Activated T-cell treated with anti-CD3 and anti-CD28 coated beads, Interleukin-2, amount 50 U/mL, for 4 hours (primary cell): ENCODE results near the gene ZNRF1. TPM values are rescaled to one million over a fixed set of nuclear protein-coding genes. Genes with fewer than 3 reads are reported as not detected.

Source experiments
- ATAC-seq, 2 donors: fragments of 200-7000 bp; cut with Tn5 transposase; one replicate each; pipeline ENCODE4 v1.10.0; 2021
- DNase-seq: peaks from one replicate; pipeline ENCODE4 v3.0.0-alpha.2; 2020
- H3K27me3 Mint-ChIP-seq: one replicate; pipeline ENCODE4 v1.8.0; 2021; ENCODE audit warnings: low read depth, mixed read lengths
- H3K36me3 Mint-ChIP-seq: one replicate; pipeline ENCODE4 v1.8.0; 2022; ENCODE audit warnings: mixed read lengths; ENCODE audit not compliant: insufficient read depth
- H3K4me1 Mint-ChIP-seq: one replicate; pipeline ENCODE4 v1.8.0; 2021; ENCODE audit warnings: low read depth, mixed read lengths
- H3K4me3 Mint-ChIP-seq: one replicate; pipeline ENCODE4 v1.8.0; 2021; ENCODE audit warnings: mild to moderate bottlenecking, moderate library complexity, mixed read lengths
- H3K9me3 Mint-ChIP-seq: one replicate; pipeline ENCODE4 v1.8.0; 2021; ENCODE audit warnings: mixed read lengths
- total RNA-seq, 3 donors: library from RNA; stranded (reverse); gene quantifications; one replicate each; pipeline ENCODE4 v1.2.1, GENCODE V29; 2021

Gene ZNRF1
- total RNA-seq, 3 donors from 2014 or later: 18.8 to 30.5 (median 25.0) TPM

- no peaks in the 10 kb centered on the region for H3K27me3 Mint-ChIP-seq
- ATAC-seq (no peak), DNase-seq (no peak)
- H3K36me3 Mint-ChIP-seq: peaks cover 6% of the 10 kb centered on the region
- peaks cover 20% of the 10 kb centered on the region for H3K4me1 Mint-ChIP-seq
- H3K9me3 Mint-ChIP-seq: peaks cover under 1% of the 10 kb centered on the region
- no peak overlapping the region for H3K4me3 Mint-ChIP-seq
These were observed 28.1 kb downstream of the ZNRF1 start for GRCh38 chr16:75026892-75027391.

DNA sequence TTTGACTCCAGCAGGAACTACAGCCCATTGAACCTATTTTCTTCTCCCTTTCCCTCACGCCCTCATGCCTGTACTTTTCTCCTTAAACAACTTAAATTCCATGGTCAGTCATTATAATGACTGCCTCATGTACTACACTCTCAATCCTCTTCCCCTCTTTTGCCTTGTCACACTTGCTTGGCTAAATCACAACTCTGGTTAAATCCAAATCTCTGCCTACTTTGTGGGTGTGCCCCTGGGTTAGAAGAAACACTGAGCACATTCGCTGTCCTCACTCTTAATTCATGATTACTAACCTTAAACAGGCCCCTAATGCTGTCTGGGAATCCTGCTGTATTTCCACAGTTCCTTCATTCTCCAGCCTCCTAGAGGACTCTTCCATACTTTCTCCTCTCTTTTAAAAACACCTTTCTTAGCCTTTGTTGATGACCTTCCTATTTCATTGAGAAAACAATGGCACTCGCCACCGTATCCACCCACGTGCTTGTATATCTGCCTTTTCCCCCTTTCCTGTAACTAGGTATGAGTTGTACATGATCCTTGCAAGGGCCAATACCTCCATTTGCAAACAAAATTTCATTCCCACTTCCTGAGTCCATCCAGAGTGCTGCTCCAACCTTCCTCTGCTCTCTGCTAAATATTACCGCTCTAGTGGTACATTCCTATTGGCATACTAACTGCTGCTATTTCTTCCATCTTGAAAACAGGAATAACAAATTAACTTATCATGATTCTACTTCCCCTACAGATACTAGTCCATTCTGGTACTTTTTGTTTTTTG, 28.9 kb downstream of the ZNRF1 start:
- no peak for ATAC-seq
- Mint-ChIP-seq H3K36me3 (peaks cover 5% of the 10 kb centered on the region), H3K9me3 (no peaks in the 10 kb centered on the region), H3K4me1 (peaks cover 18% of the 10 kb centered on the region), H3K4me3 (no peak overlapping the region), H3K27me3 (no peaks in the 10 kb centered on the region)
- no peak for DNase-seq

DNA sequence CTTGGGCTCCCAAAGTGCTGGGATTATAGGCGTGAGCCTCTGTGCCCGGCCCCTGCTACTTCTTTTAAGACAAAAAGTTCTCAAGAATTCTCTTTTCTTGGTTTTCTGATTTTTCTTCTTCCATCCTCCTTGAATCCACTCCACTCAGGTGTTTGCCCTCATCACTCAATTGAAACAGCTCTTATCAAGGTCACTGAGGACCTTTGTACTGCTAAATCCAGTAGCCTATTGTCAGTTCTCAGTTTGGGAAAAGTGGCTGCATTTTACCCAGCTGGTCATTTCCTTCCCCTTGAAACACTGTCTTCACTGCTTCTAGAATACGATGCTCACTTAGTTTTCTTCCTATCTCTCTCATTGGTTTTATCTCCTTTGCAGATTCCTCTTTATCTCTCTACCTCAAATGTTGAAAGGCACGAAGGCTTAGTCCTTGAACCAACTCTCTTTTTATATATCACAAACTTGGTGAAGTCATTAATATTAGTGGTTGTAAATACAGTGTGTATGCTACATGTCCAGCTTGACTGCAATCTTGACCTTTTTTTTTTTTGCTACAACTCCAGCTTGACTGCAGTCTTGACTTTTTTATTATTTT, 29.8 kb downstream of the ZNRF1 start:
- Mint-ChIP-seq H3K4me3 (no peak overlapping the region), H3K27me3 (no peaks in the 10 kb centered on the region), H3K4me1 (peaks cover 13% of the 10 kb centered on the region), H3K36me3 (no peaks in the 10 kb centered on the region), H3K9me3 (no peaks in the 10 kb centered on the region)
- ATAC-seq: no peak
- no peak for DNase-seq

- Mint-ChIP-seq H3K36me3 (no peaks in the 10 kb centered on the region), H3K27me3 (no peaks in the 10 kb centered on the region)
These were observed 31.0 kb downstream of the ZNRF1 start for GRCh38 chr16:75029854-75030253.

GRCh38 chr16:75032655-75033054, 33.8 kb downstream of the ZNRF1 start:
- no peaks in the 10 kb centered on the region for H3K4me1 Mint-ChIP-seq
- peaks cover 2% of the 10 kb centered on the region for H3K9me3 Mint-ChIP-seq
- peaks cover 3% of the 10 kb centered on the region for H3K36me3 Mint-ChIP-seq
- no peak for DNase-seq
- H3K4me3 Mint-ChIP-seq: no peak overlapping the region
- H3K27me3 Mint-ChIP-seq: no peaks in the 10 kb centered on the region
- ATAC-seq: no peak

More at GRCh38 chr16:75029854-75030253, 31.0 kb downstream of the ZNRF1 start:
- no peak for ATAC-seq
- peaks cover 4% of the 10 kb centered on the region for H3K4me1 Mint-ChIP-seq
- H3K9me3 Mint-ChIP-seq: no peaks in the 10 kb centered on the region
- no peak for DNase-seq
- no peak overlapping the region for H3K4me3 Mint-ChIP-seq

- Mint-ChIP-seq H3K4me1 (peaks cover 5% of the 10 kb centered on the region), H3K4me3 (no peak overlapping the region), H3K9me3 (peaks cover 5% of the 10 kb centered on the region), H3K27me3 (no peaks in the 10 kb centered on the region), H3K36me3 (peaks cover 6% of the 10 kb centered on the region)
- ATAC-seq (no peak), DNase-seq (no peak)
These were observed 36.7 kb downstream of the ZNRF1 start for GRCh38 chr16:75035410-75035968.

GRCh38 chr16:75038036-75038858, 39.4 kb downstream of the ZNRF1 start:
- no peak for DNase-seq
- Mint-ChIP-seq H3K27me3 (no peaks in the 10 kb centered on the region), H3K4me3 (no peak overlapping the region), H3K4me1 (peaks cover 5% of the 10 kb centered on the region), H3K9me3 (peaks cover 5% of the 10 kb centered on the region), H3K36me3 (peaks cover 10% of the 10 kb centered on the region)
- peak in 1 of 2 donors; percentile 46 for ATAC-seq

DNA sequence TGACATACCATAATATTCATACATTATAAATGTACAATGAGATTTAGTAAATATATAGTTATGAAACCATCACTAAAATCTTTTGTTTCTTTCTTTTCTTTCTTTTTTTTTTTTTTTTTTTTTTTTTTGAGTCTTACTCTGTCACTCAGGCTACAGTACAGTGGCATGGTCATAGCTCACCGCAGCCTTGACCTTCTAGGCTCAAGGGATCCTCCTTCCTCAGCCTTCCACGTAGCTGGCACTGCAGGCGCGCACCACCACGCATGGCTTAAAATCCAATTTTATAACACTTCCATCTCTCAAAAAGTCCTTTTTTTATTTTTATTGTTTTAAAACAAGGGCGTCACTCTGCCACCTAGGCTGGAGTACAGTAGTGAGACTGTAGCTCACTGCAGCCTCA, 41.1 kb downstream of the ZNRF1 start:
- Mint-ChIP-seq H3K4me1 (peaks cover 5% of the 10 kb centered on the region), H3K4me3 (no peak overlapping the region), H3K9me3 (peaks cover 5% of the 10 kb centered on the region), H3K27me3 (no peaks in the 10 kb centered on the region), H3K36me3 (peaks cover 10% of the 10 kb centered on the region)
- DNase-seq (no peak), ATAC-seq (no peak)

GRCh38 chr16:75042426-75043174, 43.8 kb downstream of the ZNRF1 start:
- DNase-seq (no peak), ATAC-seq (no peak)
- H3K4me1 Mint-ChIP-seq: peaks cover 5% of the 10 kb centered on the region
- no peak overlapping the region for H3K4me3 Mint-ChIP-seq
- peaks cover 4% of the 10 kb centered on the region for H3K9me3 Mint-ChIP-seq
- H3K27me3 Mint-ChIP-seq: no peaks in the 10 kb centered on the region
- peaks cover 8% of the 10 kb centered on the region for H3K36me3 Mint-ChIP-seq

DNA sequence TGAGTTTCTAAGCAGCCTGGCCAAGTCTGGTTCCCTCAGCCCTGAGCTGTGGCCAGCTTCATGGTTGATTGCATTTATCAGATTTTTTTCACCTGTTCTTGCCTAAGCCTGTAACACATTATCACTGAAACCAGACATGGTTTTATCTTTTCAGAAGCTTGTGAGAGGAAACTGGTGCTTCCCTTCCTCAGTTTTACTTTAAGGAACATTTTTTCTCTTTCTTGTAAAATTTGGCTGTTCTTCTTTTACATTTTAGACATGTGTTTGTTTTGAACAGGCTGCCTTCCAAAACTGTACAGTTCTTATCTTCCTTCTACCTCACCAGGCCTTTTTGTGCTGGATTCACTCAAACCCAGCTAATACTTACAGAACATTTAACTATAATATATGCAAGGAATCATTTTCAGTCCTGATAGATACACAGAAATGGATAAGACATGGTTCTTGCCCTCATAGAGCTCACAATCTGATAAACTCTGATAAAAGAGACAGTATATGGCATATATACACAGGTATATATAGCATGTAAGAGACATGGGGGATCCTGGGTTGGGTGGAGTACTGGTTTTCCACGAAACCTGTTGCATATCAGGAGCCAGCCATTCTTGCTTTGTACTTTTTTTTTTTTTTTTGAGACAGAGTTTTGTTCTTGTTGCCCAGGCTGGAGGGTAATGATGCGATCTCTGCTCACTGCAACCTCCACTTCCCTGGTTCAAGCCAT, 44.5 kb downstream of the ZNRF1 start:
- Mint-ChIP-seq H3K4me1 (peaks cover 5% of the 10 kb centered on the region), H3K4me3 (no peak overlapping the region), H3K27me3 (no peaks in the 10 kb centered on the region), H3K9me3 (no peaks in the 10 kb centered on the region), H3K36me3 (peaks cover 4% of the 10 kb centered on the region)
- ATAC-seq: no peak
- DNase-seq: no peak

DNA sequence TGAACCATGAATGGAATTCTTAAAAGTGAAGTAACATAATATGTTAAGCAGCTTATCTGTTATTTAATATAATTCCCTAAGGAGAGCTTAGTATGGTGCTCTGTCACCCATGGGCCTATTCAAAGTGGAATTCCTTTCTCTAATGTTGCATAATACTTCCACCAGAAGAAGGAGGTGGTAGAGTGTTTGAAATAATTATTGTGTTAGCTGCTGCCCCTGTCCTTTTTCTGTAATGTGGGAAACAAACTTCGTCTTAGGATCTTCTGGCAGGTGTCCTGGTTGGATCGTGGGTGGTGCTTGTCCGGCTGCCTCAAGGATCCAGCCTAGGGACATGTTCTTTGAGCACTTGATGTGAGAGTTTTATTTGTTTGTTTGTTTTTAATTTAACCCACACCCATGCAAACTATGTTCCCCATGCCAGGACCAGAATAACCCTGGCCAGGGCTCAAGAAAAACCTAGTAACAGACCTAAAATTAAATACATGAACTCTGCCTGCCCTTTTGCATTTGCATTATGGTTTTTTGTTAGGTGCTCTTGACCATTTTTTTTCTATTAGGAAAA, 46.1 kb downstream of the ZNRF1 start:
- DNase-seq: no peak
- H3K4me1 Mint-ChIP-seq: no peaks in the 10 kb centered on the region
- no peak for ATAC-seq
- no peak overlapping the region for H3K4me3 Mint-ChIP-seq
- peaks cover 4% of the 10 kb centered on the region for H3K36me3 Mint-ChIP-seq
- H3K9me3 Mint-ChIP-seq: no peaks in the 10 kb centered on the region
- no peaks in the 10 kb centered on the region for H3K27me3 Mint-ChIP-seq

- ATAC-seq: no peak
- H3K27me3 Mint-ChIP-seq: no peaks in the 10 kb centered on the region
- peaks cover 4% of the 10 kb centered on the region for H3K36me3 Mint-ChIP-seq
- H3K4me3 Mint-ChIP-seq: no peak overlapping the region
- H3K4me1 Mint-ChIP-seq: no peaks in the 10 kb centered on the region
- no peaks in the 10 kb centered on the region for H3K9me3 Mint-ChIP-seq
- DNase-seq: no peak
These were observed 46.6 kb downstream of the ZNRF1 start for GRCh38 chr16:75045424-75045823.

- no peaks in the 10 kb centered on the region for H3K9me3 Mint-ChIP-seq
- H3K4me1 Mint-ChIP-seq: no peaks in the 10 kb centered on the region
- ATAC-seq (no peak), DNase-seq (no peak)
- H3K36me3 Mint-ChIP-seq: no peaks in the 10 kb centered on the region
- H3K4me3 Mint-ChIP-seq: no peak overlapping the region
- no peaks in the 10 kb centered on the region for H3K27me3 Mint-ChIP-seq
These were observed 49.2 kb downstream of the ZNRF1 start for GRCh38 chr16:75048054-75048453.
